Measurements from ENCODE around the gene FICD.

The FICD gene

GRCh38 chr12:108495054-108495453 lies 20.0 kb upstream of the FICD start:
- Histone ChIP-seq H3K27ac (ENCODE audit: low read depth, low read length) (no peak overlapping the region), H4K8ac (ENCODE audit: low read depth, low read length) (no peak overlapping the region), H3K27me3 (ENCODE audit: insufficient read depth, low read length, poor library complexity) (no peaks in the 10 kb centered on the region), H3K56ac (ENCODE audit: low read length) (no peak overlapping the region), H3K36me3 (ENCODE audit: control insufficient read depth, insufficient read depth, low read length) (no peaks in the 10 kb centered on the region), H2BK120ac (ENCODE audit: low read depth, low read length) (no peak overlapping the region), H2BK5ac (ENCODE audit: low read length) (no peak overlapping the region), H3K4me2 (ENCODE audit: low read length) (no peak overlapping the region), H3K23ac (ENCODE audit: low read length) (no peak overlapping the region), H3K9ac (ENCODE audit: low read length) (no peak overlapping the region), H3K18ac (ENCODE audit: low read length) (no peak overlapping the region), H2AK5ac (ENCODE audit: low read length) (no peak overlapping the region), H4K5ac (ENCODE audit: low read length) (no peak overlapping the region), H2BK15ac (replicated peaks; ENCODE audit: low read depth) (no peak overlapping the region), H3K4me1 (ENCODE audit: control insufficient read depth, low read depth, low read length) (no peaks in the 10 kb centered on the region), H3K79me1 (ENCODE audit: low read length) (no peaks in the 10 kb centered on the region), H3K4me3 (ENCODE audit: low read length) (no peak overlapping the region), H3K79me2 (ENCODE audit: control insufficient read depth, insufficient read depth, low read length) (no peaks in the 10 kb centered on the region), H3K4ac (ENCODE audit: low read depth, low read length) (no peak overlapping the region)
- WGBS (ENCODE audit: extremely low coverage, insufficient coverage, low lambda C conversion rate), result no CpG with 5 or more reads among the region's 1 CpG
- DNase-seq, result peak; percentile 59

GRCh38 chr12:108495823-108496579 lies 19.1 kb upstream of the FICD start:
- no peaks in the 10 kb centered on the region for H3K79me1 ChIP-seq (ENCODE audit: low read length)
- H3K23ac ChIP-seq (ENCODE audit: low read length), result no peak overlapping the region
- no peak overlapping the region for H4K5ac ChIP-seq (ENCODE audit: low read length)
- no CpG with 5 or more reads among the region's 11 CpGs for WGBS (ENCODE audit: extremely low coverage, insufficient coverage, low lambda C conversion rate)
- no peak overlapping the region for H3K4me2 ChIP-seq (ENCODE audit: low read length)
- H3K9ac ChIP-seq (ENCODE audit: low read length), result no peak overlapping the region
- H3K36me3 ChIP-seq (ENCODE audit: control insufficient read depth, insufficient read depth, low read length), result no peaks in the 10 kb centered on the region
- H3K4ac ChIP-seq (ENCODE audit: low read depth, low read length), result no peak overlapping the region
- no peak overlapping the region for H3K56ac ChIP-seq (ENCODE audit: low read length)
- H3K27ac ChIP-seq (ENCODE audit: low read depth, low read length), result no peak overlapping the region
- no peak overlapping the region for H2BK15ac ChIP-seq (replicated peaks; ENCODE audit: low read depth)
- H2AK5ac ChIP-seq (ENCODE audit: low read length), result no peak overlapping the region
- DNase-seq, result no peak
- no peak overlapping the region for H3K18ac ChIP-seq (ENCODE audit: low read length)
- no peaks in the 10 kb centered on the region for H3K27me3 ChIP-seq (ENCODE audit: insufficient read depth, low read length, poor library complexity)
- H3K79me2 ChIP-seq (ENCODE audit: control insufficient read depth, insufficient read depth, low read length), result no peaks in the 10 kb centered on the region
- H4K8ac ChIP-seq (ENCODE audit: low read depth, low read length), result no peak overlapping the region
- H2BK5ac ChIP-seq (ENCODE audit: low read length), result no peak overlapping the region
- H3K4me3 ChIP-seq (ENCODE audit: low read length), result no peak overlapping the region
- H3K4me1 ChIP-seq (ENCODE audit: control insufficient read depth, low read depth, low read length), result no peaks in the 10 kb centered on the region
- no peak overlapping the region for H2BK120ac ChIP-seq (ENCODE audit: low read depth, low read length)

GRCh38 chr12:108498136-108498535 lies 16.9 kb upstream of the FICD start:
- H3K36me3 ChIP-seq (ENCODE audit: control insufficient read depth, insufficient read depth, low read length), result no peaks in the 10 kb centered on the region
- WGBS (ENCODE audit: extremely low coverage, insufficient coverage, low lambda C conversion rate), result no CpG with 5 or more reads among the region's 11 CpGs
- H2BK15ac ChIP-seq (replicated peaks; ENCODE audit: low read depth), result no peak overlapping the region
- H3K23ac ChIP-seq (ENCODE audit: low read length), result no peak overlapping the region
- H3K27me3 ChIP-seq (ENCODE audit: insufficient read depth, low read length, poor library complexity), result no peaks in the 10 kb centered on the region
- DNase-seq, result no peak
- no peak overlapping the region for H3K9ac ChIP-seq (ENCODE audit: low read length)
- no peak overlapping the region for H3K18ac ChIP-seq (ENCODE audit: low read length)
- no peak overlapping the region for H3K27ac ChIP-seq (ENCODE audit: low read depth, low read length)
- H2AK5ac ChIP-seq (ENCODE audit: low read length), result no peak overlapping the region
- no peaks in the 10 kb centered on the region for H3K79me2 ChIP-seq (ENCODE audit: control insufficient read depth, insufficient read depth, low read length)
- H3K4me3 ChIP-seq (ENCODE audit: low read length), result no peak overlapping the region
- H3K4me2 ChIP-seq (ENCODE audit: low read length), result no peak overlapping the region
- no peaks in the 10 kb centered on the region for H3K79me1 ChIP-seq (ENCODE audit: low read length)
- H4K8ac ChIP-seq (ENCODE audit: low read depth, low read length), result no peak overlapping the region
- no peak overlapping the region for H3K4ac ChIP-seq (ENCODE audit: low read depth, low read length)
- H3K4me1 ChIP-seq (ENCODE audit: control insufficient read depth, low read depth, low read length), result no peaks in the 10 kb centered on the region
- H3K56ac ChIP-seq (ENCODE audit: low read length), result no peak overlapping the region
- H4K5ac ChIP-seq (ENCODE audit: low read length), result no peak overlapping the region
- no peak overlapping the region for H2BK120ac ChIP-seq (ENCODE audit: low read depth, low read length)
- H2BK5ac ChIP-seq (ENCODE audit: low read length), result no peak overlapping the region

- no peak overlapping the region for H3K23ac ChIP-seq (ENCODE audit: low read length)
- H3K4me3 ChIP-seq (ENCODE audit: low read length), result no peak overlapping the region
- H2BK15ac ChIP-seq (replicated peaks; ENCODE audit: low read depth), result no peak overlapping the region
- H3K18ac ChIP-seq (ENCODE audit: low read length), result no peak overlapping the region
- H3K79me2 ChIP-seq (ENCODE audit: control insufficient read depth, insufficient read depth, low read length), result no peaks in the 10 kb centered on the region
- no peak overlapping the region for H4K8ac ChIP-seq (ENCODE audit: low read depth, low read length)
- no peaks in the 10 kb centered on the region for H3K27me3 ChIP-seq (ENCODE audit: insufficient read depth, low read length, poor library complexity)
- WGBS (ENCODE audit: extremely low coverage, insufficient coverage, low lambda C conversion rate), result no CpG with 5 or more reads among the region's 2 CpGs
- no peaks in the 10 kb centered on the region for H3K4me1 ChIP-seq (ENCODE audit: control insufficient read depth, low read depth, low read length)
- H3K4me2 ChIP-seq (ENCODE audit: low read length), result no peak overlapping the region
- no peaks in the 10 kb centered on the region for H3K36me3 ChIP-seq (ENCODE audit: control insufficient read depth, insufficient read depth, low read length)
- H3K56ac ChIP-seq (ENCODE audit: low read length), result no peak overlapping the region
- H2BK5ac ChIP-seq (ENCODE audit: low read length), result no peak overlapping the region
- DNase-seq, result no peak
- H3K27ac ChIP-seq (ENCODE audit: low read depth, low read length), result no peak overlapping the region
- H4K5ac ChIP-seq (ENCODE audit: low read length), result no peak overlapping the region
- H3K9ac ChIP-seq (ENCODE audit: low read length), result no peak overlapping the region
- no peak overlapping the region for H2BK120ac ChIP-seq (ENCODE audit: low read depth, low read length)
- no peak overlapping the region for H3K4ac ChIP-seq (ENCODE audit: low read depth, low read length)
- no peaks in the 10 kb centered on the region for H3K79me1 ChIP-seq (ENCODE audit: low read length)
- H2AK5ac ChIP-seq (ENCODE audit: low read length), result no peak overlapping the region
Measured at GRCh38 chr12:108502922-108503321, 12.2 kb upstream of the FICD start.

GRCh38 chr12:108505129-108505528 lies 9.9 kb upstream of the FICD start:
- no peaks in the 10 kb centered on the region for H3K27me3 ChIP-seq (ENCODE audit: insufficient read depth, low read length, poor library complexity)
- no peaks in the 10 kb centered on the region for H3K36me3 ChIP-seq (ENCODE audit: control insufficient read depth, insufficient read depth, low read length)
- no peak overlapping the region for H3K27ac ChIP-seq (ENCODE audit: low read depth, low read length)
- no peak overlapping the region for H4K5ac ChIP-seq (ENCODE audit: low read length)
- no peak overlapping the region for H3K4ac ChIP-seq (ENCODE audit: low read depth, low read length)
- no peak overlapping the region for H3K9ac ChIP-seq (ENCODE audit: low read length)
- no peak overlapping the region for H4K8ac ChIP-seq (ENCODE audit: low read depth, low read length)
- no peak overlapping the region for H3K18ac ChIP-seq (ENCODE audit: low read length)
- no peak overlapping the region for H3K4me3 ChIP-seq (ENCODE audit: low read length)
- no peak overlapping the region for H3K56ac ChIP-seq (ENCODE audit: low read length)
- DNase-seq, result no peak
- no peaks in the 10 kb centered on the region for H3K4me1 ChIP-seq (ENCODE audit: control insufficient read depth, low read depth, low read length)
- H3K4me2 ChIP-seq (ENCODE audit: low read length), result no peak overlapping the region
- H3K79me2 ChIP-seq (ENCODE audit: control insufficient read depth, insufficient read depth, low read length), result no peaks in the 10 kb centered on the region
- no peak overlapping the region for H2AK5ac ChIP-seq (ENCODE audit: low read length)
- H2BK120ac ChIP-seq (ENCODE audit: low read depth, low read length), result no peak overlapping the region
- H2BK5ac ChIP-seq (ENCODE audit: low read length), result no peak overlapping the region
- no peak overlapping the region for H3K23ac ChIP-seq (ENCODE audit: low read length)
- WGBS (ENCODE audit: extremely low coverage, insufficient coverage, low lambda C conversion rate), result no CpG with 5 or more reads among the region's 7 CpGs
- H2BK15ac ChIP-seq (replicated peaks; ENCODE audit: low read depth), result no peak overlapping the region
- H3K79me1 ChIP-seq (ENCODE audit: low read length), result no peaks in the 10 kb centered on the region

All from mesendoderm (in vitro differentiated cells).